ENCODE results near the gene FOXK2. TPM values are rescaled to one million over a fixed set of nuclear protein-coding genes. Genes with fewer than 3 reads are reported as not detected.

The FOXK2 gene
- total RNA-seq, 1 donor from 2014 or later = 60.4 TPM

- Mint-ChIP-seq H3K4me1 (peaks cover 23% of the 10 kb centered on the region), H3K9me3 (no peaks in the 10 kb centered on the region), H3K4me3 (peak within 1 kb of the TSS; percentile 82), H3K27me3 (no peaks in the 10 kb centered on the region), H3K36me3 (ENCODE audit: low read depth) (peaks cover 20% of the 10 kb centered on the region), H3K27ac (peak within 1 kb of the TSS; percentile 80)
- ATAC-seq (ENCODE audit: low read depth) (peak; percentile 91), DNase-seq (peak; percentile 82)
- ChIA-PET CTCF (no interaction called here), POLR2A (interaction anchor here (0.6 kb wide), 1 partner anchor 54 kb away, joined by 5 read pairs; no protein-coding TSS in a partner anchor)
- TF ChIP-seq CTCF (IDR thresholded peaks at IDR 0.05) = no peak
- intact Hi-C loops (cut with micrococcal nuclease) = loop anchor here (1.0 to 5.0 kb wide), 6 partner anchors 50 to 403 kb away; partner anchors contain the start of genes FN3KRP and RAB40B
Measured at GRCh38 chr17:82648165-82648668, 128.7 kb downstream of the FOXK2 start, which contains the start of gene WDR45B. WDR45B (minus strand) TSS chr17:82648444; CDS start chr17:82648340, 104 bp downstream.

DNA sequence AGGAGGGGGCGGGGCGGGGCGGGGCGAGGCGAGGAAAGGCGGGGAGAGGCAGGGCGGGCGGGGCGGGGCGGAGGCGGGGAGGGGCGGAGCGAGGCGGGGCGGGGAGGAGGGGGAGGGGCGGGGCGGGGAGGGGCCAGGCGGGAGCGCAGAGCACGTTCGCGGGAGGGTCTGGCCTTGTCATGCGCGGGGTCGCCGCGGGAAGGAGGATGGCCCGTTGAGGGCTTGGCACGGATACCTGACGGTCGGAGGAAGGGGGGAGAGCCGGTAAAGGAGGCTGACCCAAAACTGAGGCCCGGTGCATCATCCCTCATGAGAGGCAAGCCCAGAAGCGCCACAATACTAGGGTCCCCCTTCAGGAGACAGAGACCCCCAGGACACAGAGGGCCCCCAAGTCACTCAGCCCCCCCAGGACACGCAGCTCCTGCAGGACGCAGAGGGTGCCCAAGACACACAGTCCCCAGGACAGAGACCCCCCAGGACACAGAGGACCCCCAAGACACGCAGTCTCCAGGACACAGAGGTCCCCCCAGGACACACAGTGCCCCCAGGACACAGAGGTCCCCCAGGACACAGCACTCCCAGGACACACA, 129.3 kb downstream of the FOXK2 start:
- TF ChIP-seq CTCF (IDR thresholded peaks at IDR 0.05) = no peak
- POLR2A ChIA-PET = no interaction called here
- intact Hi-C loops (cut with micrococcal nuclease) = loop anchor here (1.0 to 5.0 kb wide), 6 partner anchors 49 to 402 kb away; partner anchors contain the start of genes FN3KRP and RAB40B

DNA sequence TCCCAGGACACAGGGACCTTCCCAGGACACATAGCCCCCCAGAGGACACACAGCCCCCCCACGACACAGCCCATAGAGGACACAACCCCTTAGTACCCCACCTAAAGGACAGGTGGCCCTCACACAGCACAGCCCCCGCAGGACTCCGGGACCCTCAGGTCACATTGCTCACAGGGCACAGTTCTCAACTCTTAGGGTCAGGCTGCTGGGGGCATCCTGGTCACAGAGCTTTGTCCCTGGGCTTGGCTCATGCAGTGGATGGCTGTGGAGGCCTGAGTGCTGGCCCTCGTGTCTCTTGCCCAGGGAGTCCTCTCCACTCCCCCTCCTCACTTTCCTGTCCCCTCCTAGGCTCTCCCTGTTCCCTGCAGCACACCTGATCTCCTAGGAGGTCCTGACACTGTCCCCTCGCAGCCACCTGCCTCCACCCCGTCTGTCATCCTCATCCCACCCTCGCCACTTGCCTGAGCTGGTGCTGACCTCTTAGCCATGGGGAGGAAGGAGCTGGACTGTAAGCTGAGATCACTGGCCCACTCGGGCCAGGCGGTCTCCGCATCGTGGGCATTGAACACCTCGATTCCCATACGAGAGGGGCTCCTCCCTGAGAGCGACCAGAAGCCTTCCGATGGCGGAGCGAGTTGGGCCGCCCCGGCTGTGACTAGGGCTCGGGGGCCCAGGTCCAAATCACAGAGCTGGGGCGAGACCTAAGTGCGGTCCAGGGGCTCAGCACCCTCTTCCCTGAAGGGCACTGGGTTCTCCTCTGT, 130.1 kb downstream of the FOXK2 start:
- ChIA-PET CTCF (no interaction called here), POLR2A (no interaction called here)
- Mint-ChIP-seq H3K4me3 (peak overlapping the region; percentile 41), H3K9me3 (no peaks in the 10 kb centered on the region), H3K27me3 (no peaks in the 10 kb centered on the region), H3K4me1 (peaks cover 23% of the 10 kb centered on the region), H3K27ac (no peak overlapping the region), H3K36me3 (ENCODE audit: low read depth) (peaks cover 6% of the 10 kb centered on the region)
- no peak for TF ChIP-seq CTCF (IDR thresholded peaks at IDR 0.05)
- DNase-seq = no peak
- no peak for ATAC-seq (ENCODE audit: low read depth)
- intact Hi-C loops (cut with micrococcal nuclease) = loop anchor here (5.0 kb wide), 1 partner anchor 118 kb away; no protein-coding TSS in a partner anchor

More for the DNA sequence above, 129.3 kb downstream of the FOXK2 start:
- DNase-seq = peak; percentile 53
- peak; percentile 20 for ATAC-seq (ENCODE audit: low read depth)
- H3K36me3 Mint-ChIP-seq (ENCODE audit: low read depth) = peaks cover 14% of the 10 kb centered on the region
- H3K4me1 Mint-ChIP-seq = peaks cover 23% of the 10 kb centered on the region
- peak overlapping the region; percentile 73 for H3K4me3 Mint-ChIP-seq
- peak overlapping the region; percentile 61 for H3K27ac Mint-ChIP-seq
- CTCF ChIA-PET = no interaction called here
- no peaks in the 10 kb centered on the region for H3K27me3 Mint-ChIP-seq
- no peaks in the 10 kb centered on the region for H3K9me3 Mint-ChIP-seq

DNA sequence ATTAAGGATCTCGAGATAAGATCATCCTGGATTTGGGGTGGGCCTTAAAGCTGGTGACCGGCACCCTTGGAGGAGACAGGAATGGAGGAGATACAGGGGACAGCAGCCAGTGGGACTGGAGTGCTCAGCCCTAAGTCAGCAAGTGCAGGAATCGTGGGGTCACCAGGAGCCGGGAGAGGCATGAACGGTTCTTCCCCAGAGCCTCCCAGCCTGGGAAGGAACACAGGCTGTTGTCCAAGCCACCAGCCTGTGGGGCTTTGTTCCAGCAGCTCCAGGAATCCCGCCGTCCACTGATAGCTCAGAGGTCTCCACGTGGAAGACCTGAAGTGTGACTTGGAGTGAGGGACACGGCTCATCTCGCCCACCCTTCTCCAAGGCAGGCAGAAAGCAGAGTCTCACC, 131.2 kb downstream of the FOXK2 start:
- Mint-ChIP-seq H3K4me3 (no peak overlapping the region), H3K27ac (no peak overlapping the region), H3K9me3 (no peaks in the 10 kb centered on the region), H3K36me3 (ENCODE audit: low read depth) (peaks cover 2% of the 10 kb centered on the region), H3K4me1 (peaks cover 22% of the 10 kb centered on the region), H3K27me3 (no peaks in the 10 kb centered on the region)
- intact Hi-C loops (cut with micrococcal nuclease) = no loop called here
- CTCF ChIA-PET = no interaction called here
- DNase-seq (no peak), ATAC-seq (ENCODE audit: low read depth) (no peak)
- no peak for TF ChIP-seq CTCF (IDR thresholded peaks at IDR 0.05)
- POLR2A ChIA-PET = no interaction called here

Data from activated B cell treated with CpG ODN at 0.5 μM for 24 hours (primary cell).